ENCODE data around the gene ZNF195.
"Not testable (repeated sequence)": the region's sequence is repeated elsewhere in the genome, so short reads cannot be mapped to it uniquely, and the experiment has no call there.

ZNF195 gene

GRCh38 chr11:3402181-3402860 lies 23.4 kb upstream of the ZNF195 start:
- not testable (repeated sequence) for DNase-seq (ENCODE audit: low spot score)

GRCh38 chr11:3401052-3401451 lies 22.1 kb upstream of the ZNF195 start:
- DNase-seq (ENCODE audit: low spot score) = not testable (repeated sequence)

GRCh38 chr11:3398509-3398908 lies 19.6 kb upstream of the ZNF195 start:
- DNase-seq (ENCODE audit: low spot score) = not testable (repeated sequence)

GRCh38 chr11:3398106-3398505 lies 19.2 kb upstream of the ZNF195 start:
- DNase-seq (ENCODE audit: low spot score) = not testable (repeated sequence)

- not testable (repeated sequence) for DNase-seq (ENCODE audit: low spot score)
These were observed 18.3 kb upstream of the ZNF195 start for GRCh38 chr11:3397210-3397609.

GRCh38 chr11:3395468-3395867 lies 16.5 kb upstream of the ZNF195 start:
- not testable (repeated sequence) for DNase-seq (ENCODE audit: low spot score)

GRCh38 chr11:3394956-3395355 lies 16.0 kb upstream of the ZNF195 start:
- DNase-seq (ENCODE audit: low spot score) = not testable (repeated sequence)

- not testable (repeated sequence) for DNase-seq (ENCODE audit: low spot score)
These were observed 14.5 kb upstream of the ZNF195 start for GRCh38 chr11:3393450-3393849.

GRCh38 chr11:3382613-3383285 lies 3.8 kb upstream of the ZNF195 start:
- DNase-seq (ENCODE audit: low spot score) = no peak

GRCh38 chr11:3381794-3382193 lies 2.8 kb upstream of the ZNF195 start:
- no peak for DNase-seq (ENCODE audit: low spot score)

GRCh38 chr11:3380706-3381545 lies 2.0 kb upstream of the ZNF195 start:
- no peak for DNase-seq (ENCODE audit: low spot score)

GRCh38 chr11:3375552-3375951 lies 3.4 kb downstream of the ZNF195 start:
- no peak for DNase-seq (ENCODE audit: low spot score)

GRCh38 chr11:3370311-3370870 lies 8.6 kb downstream of the ZNF195 start:
- no peak for DNase-seq (ENCODE audit: low spot score)

GRCh38 chr11:3369366-3369765 lies 9.6 kb downstream of the ZNF195 start:
- no peak for DNase-seq (ENCODE audit: low spot score)

GRCh38 chr11:3368199-3368598 lies 10.7 kb downstream of the ZNF195 start:
- DNase-seq (ENCODE audit: low spot score) = no peak

- no peak for DNase-seq (ENCODE audit: low spot score)
These were observed 11.7 kb downstream of the ZNF195 start for GRCh38 chr11:3367221-3367620.

GRCh38 chr11:3359092-3359824 lies 19.7 kb downstream of the ZNF195 start:
- no peak for DNase-seq (ENCODE audit: low spot score)

- no peak for DNase-seq (ENCODE audit: low spot score)
These were observed 20.8 kb downstream of the ZNF195 start for GRCh38 chr11:3357994-3358676.

GRCh38 chr11:3357302-3357701 lies 21.6 kb downstream of the ZNF195 start:
- no peak for DNase-seq (ENCODE audit: low spot score)

- DNase-seq (ENCODE audit: low spot score) = no peak
These were observed 22.1 kb downstream of the ZNF195 start for GRCh38 chr11:3356858-3357257.

GRCh38 chr11:3353066-3353465 lies 25.9 kb downstream of the ZNF195 start:
- DNase-seq (ENCODE audit: low spot score) = no peak
